CD4-positive, alpha-beta T cell treated with Interleukin-15 for 1 hour (primary cell): ENCODE measurements around the gene TTC28.

Experiments used
- DNase-seq: peaks from one replicate; pipeline ENCODE4 v3.0.0-alpha.2; 2020

TTC28 gene

DNA sequence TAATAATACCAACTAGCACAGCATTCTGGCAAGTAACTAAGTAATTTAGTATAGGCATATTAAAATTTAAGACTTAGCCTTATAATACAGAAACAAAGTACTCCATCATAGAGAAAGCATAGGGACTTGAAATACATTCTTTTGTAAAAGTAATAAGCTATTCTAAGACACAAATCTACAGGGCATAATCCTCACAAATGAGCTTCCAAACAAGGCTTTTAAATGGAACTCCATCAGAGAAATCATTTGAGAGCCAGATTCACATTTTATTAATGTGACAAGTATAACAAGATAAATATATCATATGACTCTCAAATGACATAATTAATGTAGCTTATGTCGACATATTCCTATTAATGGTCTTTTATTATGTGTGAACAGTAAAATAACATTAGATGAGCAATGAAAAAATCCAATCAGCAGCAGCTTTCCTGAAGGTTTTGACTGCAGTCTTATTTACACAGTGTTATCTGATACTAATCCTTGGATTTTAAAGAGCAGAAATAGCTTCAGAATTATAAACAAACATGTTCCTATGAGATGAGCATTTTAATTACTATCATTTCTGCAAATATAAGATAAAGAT, 241.4 kb downstream of the TTC28 start:
- no peak for DNase-seq

DNA sequence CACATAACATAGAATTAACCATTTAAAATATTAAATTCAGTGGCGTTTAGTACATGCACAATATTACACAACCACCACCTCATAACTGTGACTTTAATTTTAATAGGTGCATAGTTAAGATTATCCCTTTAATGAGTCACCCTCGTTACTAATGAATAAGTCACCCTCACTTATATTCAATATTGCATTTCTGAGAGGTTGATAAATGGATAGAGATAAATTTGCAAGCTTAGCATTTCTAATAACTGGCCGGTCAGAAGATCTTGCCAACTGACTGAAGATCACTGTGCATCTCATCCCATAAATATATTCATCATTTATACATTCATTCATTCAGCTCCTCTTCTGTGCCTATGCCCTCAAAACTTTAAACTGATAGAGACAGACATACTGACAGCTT, 243.7 kb downstream of the TTC28 start:
- no peak for DNase-seq

DNA sequence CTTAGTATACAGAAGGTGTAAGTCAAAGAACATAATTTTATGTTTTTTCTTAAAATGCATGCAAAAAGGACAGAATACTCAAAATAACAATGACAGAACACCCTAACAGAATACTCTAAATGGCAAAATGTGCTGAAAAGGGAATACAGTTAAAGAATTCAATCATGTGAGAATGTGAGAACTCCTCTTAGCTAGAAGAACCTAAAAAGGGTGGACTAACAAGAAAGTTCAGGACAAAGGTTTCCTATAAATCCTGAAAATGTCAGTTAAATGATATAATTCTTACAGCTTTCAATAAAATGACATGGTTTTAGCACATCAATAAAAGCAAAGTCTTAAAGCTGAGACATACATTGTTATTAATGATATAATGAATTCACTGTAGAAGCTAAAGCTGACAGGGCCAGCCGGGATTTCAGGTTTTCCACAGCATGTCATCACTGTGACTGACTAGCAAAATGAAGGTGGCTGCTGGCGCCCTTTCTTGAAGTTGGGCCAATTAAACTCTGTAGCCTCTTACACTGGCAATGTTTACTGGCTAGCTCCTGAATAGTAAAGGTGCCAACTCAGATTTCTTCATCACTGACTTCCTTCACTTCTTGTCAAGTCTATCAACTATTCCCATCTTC, 244.4 kb downstream of the TTC28 start:
- no peak for DNase-seq

DNA sequence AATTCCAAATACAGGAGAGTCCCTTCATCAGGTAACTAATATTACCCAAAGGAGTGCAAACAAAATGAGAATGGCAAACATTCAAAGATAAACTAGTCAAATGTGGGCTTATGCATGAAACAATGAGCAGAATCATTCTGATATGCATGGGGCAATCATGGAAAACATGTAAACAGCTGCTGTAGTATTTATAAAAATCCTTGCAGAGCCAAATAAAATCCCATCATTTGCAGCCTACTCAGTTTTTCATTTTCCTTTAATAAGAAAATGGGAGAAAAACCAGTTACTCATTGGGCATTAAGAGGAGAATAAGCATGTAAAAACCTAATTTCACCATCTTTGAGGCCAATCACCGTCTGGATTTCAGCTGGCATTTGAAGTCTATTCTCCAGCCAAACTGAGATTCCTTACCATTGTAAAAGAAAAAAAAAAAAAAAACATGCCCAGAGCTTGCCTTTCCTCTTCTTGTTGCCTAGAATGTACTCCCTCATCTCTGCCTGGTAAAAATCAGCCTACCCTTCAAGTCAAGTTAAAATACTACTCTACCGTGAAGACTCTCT, 249.1 kb downstream of the TTC28 start:
- DNase-seq, result no peak

DNA sequence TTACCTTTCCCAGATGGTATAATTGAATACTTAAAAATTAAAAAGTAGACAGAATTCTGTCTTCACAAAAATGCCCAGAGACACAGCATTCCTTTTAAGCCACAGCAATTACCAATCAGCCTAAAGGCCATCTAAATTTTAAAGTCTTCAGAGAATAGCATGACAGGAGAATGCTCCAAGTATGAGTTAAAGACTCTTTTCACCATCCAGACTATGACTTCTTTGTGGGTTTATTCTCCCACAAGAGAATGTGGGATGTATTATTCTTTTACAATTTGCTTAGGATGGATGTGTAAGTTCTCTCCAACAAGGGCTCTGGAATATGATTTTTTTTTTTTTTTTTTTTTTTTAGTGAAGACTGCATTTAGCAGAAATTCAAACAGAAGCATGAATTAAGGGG, 249.9 kb downstream of the TTC28 start:
- DNase-seq, result no peak

DNA sequence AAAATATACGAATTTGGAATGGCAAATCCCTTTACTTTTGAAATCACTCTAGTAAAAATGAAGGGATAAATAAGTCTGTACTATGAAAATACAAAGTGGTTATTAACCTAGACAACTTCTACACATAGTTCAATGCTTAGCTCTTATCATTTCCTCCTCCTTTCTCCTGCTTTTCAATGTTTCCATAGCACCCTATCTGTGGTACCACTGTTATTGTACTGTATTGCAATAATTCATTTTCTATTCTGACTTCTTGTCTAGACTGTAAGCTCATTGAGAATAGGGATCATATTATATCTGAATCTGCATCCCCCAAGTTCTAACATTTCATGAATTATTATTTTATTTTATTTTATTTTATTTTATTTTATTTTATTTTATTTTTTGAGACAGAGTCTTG, 251.4 kb downstream of the TTC28 start:
- DNase-seq, result no peak

DNA sequence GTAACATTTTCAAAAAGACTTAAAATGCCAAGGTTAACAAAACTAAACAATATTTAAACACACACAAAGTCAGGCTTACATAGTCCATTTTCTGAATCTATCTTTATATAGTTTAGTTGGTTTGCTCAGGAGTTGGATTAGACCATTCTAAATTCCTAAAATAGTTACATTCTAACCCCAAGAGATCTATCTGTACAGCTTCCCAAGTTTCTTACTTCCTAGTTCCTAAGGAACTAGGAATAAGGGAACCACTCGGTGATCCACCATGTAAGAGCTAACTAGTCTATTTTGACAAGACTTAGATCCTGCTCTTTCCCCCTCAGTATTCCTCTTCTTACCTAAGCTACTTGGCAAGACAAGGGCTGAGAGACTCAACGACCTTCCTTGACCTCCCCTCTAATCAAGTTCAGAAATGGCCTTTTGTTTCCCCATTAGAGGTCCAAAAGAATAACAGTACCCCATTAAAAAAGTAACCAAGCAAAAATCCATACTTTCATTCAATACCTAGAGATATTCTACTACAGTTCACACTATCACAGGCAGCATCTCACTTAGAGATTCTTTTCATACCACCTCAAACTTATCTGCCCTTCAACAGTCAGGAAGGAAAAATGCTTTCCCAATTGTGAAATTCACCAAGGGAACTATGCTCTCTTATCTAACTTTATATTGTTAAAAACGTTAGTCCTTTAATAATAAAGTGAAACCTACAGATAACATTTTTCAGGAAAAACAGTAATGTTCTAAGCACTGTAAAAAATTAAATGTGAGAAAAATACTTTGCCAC, 253.1 kb downstream of the TTC28 start:
- DNase-seq, result no peak

DNA sequence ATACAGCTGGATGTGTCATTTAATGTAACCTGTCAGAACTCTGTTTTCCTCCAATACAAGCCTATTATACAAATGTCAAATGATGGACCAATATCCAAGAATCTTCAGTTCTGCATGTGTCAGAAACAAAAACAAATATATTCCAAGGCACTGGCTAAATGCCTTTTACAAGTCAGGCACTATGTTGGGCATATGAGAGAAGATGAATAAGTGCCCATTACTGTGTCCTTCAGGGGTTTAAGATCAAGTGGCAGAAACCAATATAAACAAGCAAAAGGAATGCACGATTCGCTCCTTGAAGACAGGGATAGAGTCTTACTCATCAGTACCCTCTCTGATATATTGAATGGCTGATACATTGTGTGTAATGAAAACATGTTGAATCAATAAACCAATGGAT, 254.4 kb downstream of the TTC28 start:
- DNase-seq, result no peak

DNA sequence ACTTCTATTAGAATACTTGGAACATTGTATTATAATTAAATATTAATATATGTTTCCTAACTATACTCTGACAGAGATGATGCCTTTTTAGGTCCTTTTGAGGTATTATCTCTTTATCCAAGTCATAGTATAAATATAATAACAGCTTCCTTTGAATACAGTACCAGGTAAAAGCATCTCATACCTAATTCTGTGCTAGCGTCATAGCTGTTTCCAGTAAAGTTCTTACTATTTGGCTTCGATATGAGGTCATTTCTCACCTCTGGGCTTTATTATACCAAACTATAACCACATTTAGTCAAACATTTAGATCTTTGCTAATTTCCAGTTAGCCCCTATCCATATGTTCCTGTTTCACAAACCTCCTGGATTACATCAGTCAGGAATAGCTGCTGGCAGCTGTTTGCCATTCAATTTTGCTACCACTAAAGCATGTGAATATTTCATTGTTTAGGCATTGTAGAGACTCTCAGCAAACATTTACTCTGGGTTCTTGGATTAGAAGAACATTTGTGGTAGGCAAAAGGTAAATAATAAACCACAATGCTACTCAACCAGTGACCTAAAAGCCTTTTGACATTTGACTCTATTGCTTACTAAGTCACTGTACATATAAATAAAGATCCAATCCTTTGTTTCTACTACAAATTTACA, 255.1 kb downstream of the TTC28 start:
- no peak for DNase-seq

DNA sequence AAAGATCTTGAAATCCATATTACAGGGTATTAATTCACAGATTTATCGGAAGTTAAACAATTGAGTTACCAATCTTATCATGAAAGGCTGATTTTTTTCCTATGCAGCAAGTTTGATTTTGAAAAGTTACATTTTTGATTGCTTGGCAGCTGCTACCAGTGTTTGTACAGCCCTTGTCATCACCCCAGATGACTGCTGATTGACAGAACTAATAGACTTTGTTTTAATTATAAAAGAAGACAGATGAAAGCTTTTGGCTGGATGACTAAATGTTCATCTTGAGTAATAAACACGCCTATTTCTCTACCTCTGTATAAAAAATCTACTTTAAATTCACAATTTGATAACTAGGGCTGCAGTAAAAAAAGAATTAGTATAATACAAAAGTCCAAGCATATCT, 259.7 kb downstream of the TTC28 start:
- DNase-seq, result no peak

DNA sequence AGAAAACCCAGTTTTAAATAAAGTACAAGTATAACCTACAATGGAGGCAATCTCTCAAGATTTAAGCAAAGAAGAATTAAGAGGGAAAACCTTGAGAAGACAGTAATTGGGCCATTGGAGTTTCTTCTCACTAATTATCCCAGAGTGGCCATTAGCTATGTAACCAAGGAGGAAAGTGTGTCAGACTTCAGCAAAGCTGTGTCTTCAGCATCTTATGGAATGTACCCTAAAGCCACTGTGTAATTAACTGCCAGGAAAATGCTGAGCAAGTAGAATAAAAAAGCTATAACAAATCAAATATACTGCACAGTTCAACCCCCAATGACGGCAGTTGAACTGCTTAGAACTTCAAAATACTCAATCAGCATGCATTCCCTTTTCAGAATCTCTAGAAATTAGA, 261.6 kb downstream of the TTC28 start:
- no peak for DNase-seq

DNA sequence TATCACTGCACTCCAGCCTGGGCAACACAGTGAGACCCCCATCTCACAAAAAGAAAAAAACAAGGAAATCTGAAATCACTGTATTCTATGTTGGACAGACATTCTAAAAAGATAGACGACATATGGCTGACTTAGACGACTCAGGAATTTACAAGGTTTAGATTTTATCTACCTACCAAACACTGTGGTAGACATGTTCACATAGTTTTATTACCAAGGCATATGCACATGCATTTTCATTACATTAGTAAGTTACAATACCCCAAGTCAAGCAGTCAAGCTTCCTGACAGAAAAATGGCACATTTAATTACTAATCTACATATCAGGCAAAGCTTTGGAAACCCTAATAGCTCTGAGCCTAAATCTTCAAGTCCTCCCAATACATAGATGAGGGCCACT, 262.2 kb downstream of the TTC28 start:
- no peak for DNase-seq

DNA sequence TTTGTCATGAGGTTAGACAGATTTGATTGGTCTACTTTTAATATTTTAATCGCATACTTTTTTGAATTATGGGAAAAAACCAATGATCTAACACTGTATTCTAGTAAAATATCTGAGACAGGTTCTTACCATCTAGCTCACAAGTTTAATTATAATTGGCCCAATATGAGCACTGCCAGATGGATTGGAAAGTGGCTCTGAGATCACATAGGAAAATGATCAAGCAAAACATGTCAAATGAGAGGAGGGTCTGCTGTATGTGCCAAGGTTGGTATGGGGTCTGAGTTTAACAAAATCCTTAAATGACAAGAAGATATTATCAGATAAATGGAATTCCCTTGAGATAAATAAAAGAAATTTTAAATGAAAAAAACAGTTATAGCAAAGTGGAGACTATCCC, 264.7 kb downstream of the TTC28 start:
- no peak for DNase-seq

DNA sequence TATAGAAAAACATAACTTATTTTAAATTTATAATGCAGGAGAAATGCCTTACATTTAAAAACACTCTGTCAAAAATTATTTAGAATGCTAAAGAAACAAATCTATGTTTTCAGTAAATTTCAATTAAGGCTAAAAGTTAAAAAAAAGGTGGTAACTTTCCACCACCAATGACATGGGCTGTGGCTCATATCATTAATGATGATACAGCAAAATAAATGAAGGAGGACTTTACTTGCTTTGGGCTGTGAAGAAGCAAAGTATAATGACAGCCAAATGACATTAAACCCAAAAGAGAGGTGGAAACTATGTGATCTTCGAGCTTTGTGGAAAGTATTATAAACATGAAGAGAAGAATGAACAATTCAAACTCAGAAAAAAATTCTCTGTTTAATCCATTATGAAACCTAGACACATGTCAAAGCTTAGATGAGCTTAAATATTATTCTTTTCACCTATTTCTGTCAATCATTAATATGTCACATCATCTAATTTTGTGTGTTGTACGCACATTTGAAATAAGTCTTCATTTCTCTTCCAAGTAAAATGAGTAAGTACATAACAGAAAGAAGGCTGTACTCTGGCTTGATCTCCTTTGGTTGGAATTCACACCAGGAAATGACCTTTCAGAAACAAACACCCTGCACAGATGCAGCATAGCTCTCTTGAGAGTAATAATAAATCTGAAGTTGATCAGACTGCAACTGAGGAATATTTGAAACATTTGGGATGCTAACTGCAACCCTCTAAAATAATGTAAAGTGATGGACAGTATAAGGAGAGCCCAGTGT, 265.8 kb downstream of the TTC28 start:
- no peak for DNase-seq

DNA sequence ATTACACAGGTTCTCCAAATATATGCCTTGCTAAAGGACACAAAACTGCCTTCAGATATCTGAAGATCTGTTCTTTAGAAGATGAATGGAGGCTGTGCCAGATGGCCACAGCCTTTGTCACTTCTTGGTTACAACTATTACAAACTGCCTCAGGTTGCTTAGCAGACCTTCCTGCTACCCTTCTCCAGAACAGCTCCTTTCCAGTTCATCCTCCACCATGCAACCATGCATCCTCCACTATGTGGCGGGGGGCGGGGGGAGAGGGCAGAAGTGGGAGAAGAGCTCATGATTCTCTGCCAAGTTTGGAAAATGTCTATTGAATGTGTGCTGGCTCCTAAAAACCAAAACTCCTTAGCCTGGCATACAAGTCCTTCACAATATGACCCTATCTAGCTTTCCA, 267.5 kb downstream of the TTC28 start:
- DNase-seq, result no peak

DNA sequence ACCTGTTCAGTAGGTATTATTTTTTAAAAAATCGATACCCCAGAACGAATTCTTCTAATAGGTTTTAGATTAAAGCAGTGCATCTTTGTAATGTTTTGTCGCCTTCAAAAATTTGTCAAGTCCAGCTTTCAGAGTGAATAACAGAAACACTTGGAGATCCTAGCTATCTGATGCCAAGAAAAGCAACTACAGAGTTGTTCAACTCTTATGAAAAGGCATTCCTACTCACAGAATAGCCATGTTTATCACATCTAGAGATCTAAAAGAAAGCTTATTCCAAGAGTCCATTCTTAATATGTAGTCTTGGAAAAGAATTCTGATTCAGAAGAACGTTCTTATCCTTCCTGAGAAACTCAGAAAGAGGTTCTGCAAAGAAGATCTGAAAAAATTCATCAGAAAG, 268.5 kb downstream of the TTC28 start:
- no peak for DNase-seq

DNA sequence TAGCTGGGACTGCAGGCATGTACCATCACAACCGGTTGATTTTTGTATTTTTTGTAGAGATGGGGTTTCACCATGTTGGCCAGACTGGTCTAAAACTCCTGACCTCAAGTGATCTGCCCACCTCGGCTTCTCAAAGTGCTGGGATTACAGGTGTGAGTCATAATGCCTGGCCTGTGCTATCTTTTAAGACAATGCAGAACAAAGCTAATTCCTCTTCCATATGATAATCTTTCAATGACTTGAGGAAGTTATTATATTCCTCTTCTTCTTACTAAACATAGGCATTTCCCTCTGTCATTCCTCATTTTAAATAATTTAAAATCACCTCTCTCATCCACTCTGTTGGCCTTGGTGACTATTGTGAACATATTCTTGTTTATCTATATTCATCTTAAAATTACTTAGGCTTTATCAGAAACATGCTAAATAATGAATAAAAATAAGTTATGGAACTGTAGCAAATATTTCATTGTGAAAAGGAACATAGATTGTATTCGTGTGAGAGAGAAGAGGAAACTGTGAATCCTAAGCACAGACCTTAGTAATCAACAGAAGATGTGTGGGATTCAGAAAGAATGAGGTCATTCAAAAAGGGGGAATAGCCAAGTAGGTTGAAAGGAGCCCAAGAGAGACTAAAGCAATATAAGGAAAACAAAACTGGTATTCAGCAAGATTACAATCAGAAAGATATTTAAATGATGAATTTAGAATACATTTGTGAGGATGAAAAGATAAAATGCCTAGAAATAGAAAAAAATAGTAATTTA, 269.4 kb downstream of the TTC28 start:
- no peak for DNase-seq

DNA sequence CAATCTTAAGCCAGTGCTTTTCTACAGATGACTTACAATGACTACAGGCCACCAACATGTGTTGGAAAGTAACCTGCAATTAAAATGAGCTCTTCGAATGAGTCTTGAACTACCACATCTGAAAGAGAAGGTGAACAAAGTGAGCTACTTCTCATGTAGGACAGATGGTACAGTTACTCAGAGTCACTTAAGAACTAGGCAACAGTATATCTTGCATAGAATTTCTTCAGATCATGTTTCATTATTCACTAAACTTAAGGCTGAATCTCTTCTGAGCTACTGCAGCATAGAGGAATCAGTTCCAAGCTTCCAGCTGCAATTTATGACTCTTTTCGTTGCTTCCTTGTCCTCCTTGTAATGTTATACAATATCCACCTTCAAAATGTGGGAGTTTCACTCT, 270.9 kb downstream of the TTC28 start:
- no peak for DNase-seq

DNA sequence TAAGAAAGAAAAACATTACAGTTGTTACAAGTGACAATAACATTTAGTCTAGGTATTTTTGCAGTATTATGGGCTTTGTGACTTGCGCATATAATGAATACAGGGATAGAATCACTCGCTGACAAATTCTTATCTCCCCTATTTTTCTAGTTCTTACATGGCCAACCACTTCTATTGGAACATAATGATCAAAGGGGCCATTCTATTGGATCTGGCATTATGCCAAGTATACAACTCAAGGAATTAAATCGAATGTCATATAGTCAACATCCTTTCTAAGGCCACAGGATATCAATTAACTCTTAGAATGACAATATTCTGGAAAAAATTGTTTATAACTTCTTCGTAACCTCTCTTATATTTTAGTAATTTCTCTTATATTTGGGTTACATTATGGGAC, 272.0 kb downstream of the TTC28 start:
- no peak for DNase-seq

DNA sequence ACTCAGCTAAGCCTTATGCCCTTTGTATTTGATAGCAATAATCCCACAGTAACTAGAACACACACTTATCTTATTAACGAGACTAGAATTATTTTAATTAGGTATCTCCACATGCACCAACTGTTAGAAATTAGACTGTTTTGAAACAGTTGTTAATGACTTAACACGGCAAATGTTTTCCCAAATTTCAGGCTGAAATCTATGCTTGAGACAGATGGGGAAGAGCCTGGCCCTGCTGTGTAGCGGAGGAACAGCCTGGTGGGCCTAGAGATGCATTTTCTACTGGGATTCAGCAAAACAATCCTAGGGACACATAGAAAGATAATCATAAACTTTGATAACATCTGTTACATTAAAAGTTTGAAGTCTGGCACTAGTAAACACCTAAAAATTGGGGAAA, 273.4 kb downstream of the TTC28 start:
- no peak for DNase-seq

DNA sequence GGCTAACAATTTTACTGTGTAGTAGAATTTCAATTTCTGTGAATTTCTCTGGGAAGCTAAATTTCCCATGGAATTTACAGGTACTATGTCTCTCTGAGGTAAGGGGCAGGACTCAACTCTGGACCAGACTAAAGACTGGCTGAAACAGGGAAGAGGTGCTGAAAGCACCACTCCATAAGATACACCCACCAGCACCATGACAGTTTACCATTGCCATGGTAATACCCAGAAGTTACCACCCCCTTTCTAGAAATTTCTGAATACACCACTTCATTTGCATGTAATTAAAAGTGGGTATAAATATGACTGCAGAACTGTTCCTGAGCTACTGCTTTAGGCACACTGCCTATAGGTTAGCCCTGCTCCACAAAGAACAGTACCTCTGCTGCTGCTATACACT, 274.1 kb downstream of the TTC28 start:
- DNase-seq, result no peak

DNA sequence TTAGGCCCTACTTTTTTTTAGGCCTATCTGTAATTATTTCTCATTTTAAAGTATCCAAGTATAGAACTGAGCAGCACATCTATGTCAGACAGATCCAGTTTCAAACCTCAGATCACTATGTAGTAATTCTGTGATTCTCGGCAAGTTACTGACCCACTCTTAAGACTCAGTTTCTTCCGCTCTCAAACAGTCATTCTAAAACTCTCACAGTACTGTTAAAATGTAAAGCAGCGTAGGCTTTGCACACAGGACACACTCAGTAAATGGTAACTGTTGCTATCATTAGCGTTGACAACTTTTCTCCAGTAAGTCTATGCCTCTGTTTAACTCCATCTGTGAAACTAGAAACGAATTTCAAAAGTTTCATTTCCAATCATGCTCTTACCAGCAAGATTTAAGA, 277.1 kb downstream of the TTC28 start:
- no peak for DNase-seq
